ENCODE measurements around the gene FRY.
A peak's percentile ranks its signal among the peaks of the same experiment; 100 is the strongest.

The FRY gene

GRCh38 chr13:32150794-32151193 lies 119.2 kb downstream of the FRY start:
- TF ChIP-seq CTCF (IDR thresholded peaks at IDR 0.05; ENCODE audit: insufficient read depth, low read depth, low read length, missing control alignments): no peak
- no peak for DNase-seq (ENCODE audit: low read depth)
- H3K4me3 ChIP-seq (ENCODE audit: low read depth, low read length): no peak overlapping the region

- no peak for DNase-seq (ENCODE audit: low read depth)
- TF ChIP-seq CTCF (IDR thresholded peaks at IDR 0.05; ENCODE audit: insufficient read depth, low read depth, low read length, missing control alignments): no peak
- no peak overlapping the region for H3K4me3 ChIP-seq (ENCODE audit: low read depth, low read length)
These were observed 119.7 kb downstream of the FRY start for GRCh38 chr13:32151240-32151639.

GRCh38 chr13:32153056-32153455 lies 121.5 kb downstream of the FRY start:
- no peak overlapping the region for H3K4me3 ChIP-seq (ENCODE audit: low read depth, low read length)
- no peak for TF ChIP-seq CTCF (IDR thresholded peaks at IDR 0.05; ENCODE audit: insufficient read depth, low read depth, low read length, missing control alignments)
- no peak for DNase-seq (ENCODE audit: low read depth)

GRCh38 chr13:32159137-32159869 lies 127.7 kb downstream of the FRY start:
- no peak for DNase-seq (ENCODE audit: low read depth)
- no peak overlapping the region for H3K4me3 ChIP-seq (ENCODE audit: low read depth, low read length)
- no peak for TF ChIP-seq CTCF (IDR thresholded peaks at IDR 0.05; ENCODE audit: insufficient read depth, low read depth, low read length, missing control alignments)

GRCh38 chr13:32162395-32163005 lies 130.9 kb downstream of the FRY start:
- no peak for TF ChIP-seq CTCF (IDR thresholded peaks at IDR 0.05; ENCODE audit: insufficient read depth, low read depth, low read length, missing control alignments)
- DNase-seq (ENCODE audit: low read depth): no peak
- no peak overlapping the region for H3K4me3 ChIP-seq (ENCODE audit: low read depth, low read length)

- peak; percentile 50 for DNase-seq (ENCODE audit: low read depth)
- H3K4me3 ChIP-seq (ENCODE audit: low read depth, low read length): no peak overlapping the region
- TF ChIP-seq CTCF (IDR thresholded peaks at IDR 0.05; ENCODE audit: insufficient read depth, low read depth, low read length, missing control alignments): peak; percentile 23
These were observed 133.2 kb downstream of the FRY start for GRCh38 chr13:32164622-32165268.
